Glomerular visceral epithelial cell (primary cell): ENCODE data around the gene LIN7B.

Experiments used
- DNase-seq: peaks from one replicate; pipeline ENCODE4 v3.0.0-alpha.2; 2016; ENCODE audit errors: extremely low spot score

LIN7B gene

GRCh38 chr19:49113762-49114629, at the start of gene LIN7B:
LIN7B (plus strand) TSS chr19:49114370; CDS start chr19:49114405, 35 bp downstream.
- DNase-seq = peak; percentile 83

GRCh38 chr19:49064768-49065611, 49.2 kb upstream of the LIN7B start, which contains the start of gene NTF4:
NTF4 (minus strand) TSS chr19:49064818; CDS start chr19:49061997, 2,821 bp downstream.
- DNase-seq = no peak

DNA sequence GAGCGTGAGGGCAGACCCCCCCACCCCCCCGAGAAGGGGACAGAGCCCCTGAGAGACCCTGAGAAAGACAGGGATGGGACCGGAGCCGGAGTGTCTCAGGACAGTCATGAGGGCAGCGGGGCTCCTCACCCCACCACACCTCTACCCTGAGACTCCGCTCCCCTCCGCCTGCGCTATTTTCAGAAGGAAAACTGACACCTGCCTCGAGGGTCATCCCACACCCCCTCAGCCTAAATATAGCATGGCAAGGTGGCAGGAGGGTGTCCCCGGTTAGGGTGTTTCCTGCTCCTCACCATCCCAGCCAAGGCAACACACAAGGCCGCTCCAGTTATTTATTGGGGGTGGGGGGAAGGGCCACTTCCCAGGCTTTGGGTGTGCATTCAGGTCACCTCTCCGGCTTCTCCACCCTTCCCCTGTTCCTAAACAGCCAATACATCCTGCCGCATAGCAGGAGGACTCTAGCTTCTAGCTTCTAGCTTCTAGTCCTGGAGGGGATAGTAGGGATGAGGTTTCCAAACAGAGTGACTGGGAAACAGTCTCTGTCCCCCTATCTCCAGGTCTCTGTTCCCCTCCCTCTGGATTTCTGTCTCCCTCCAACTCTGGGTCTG, 48.2 kb upstream of the LIN7B start:
- no peak for DNase-seq

DNA sequence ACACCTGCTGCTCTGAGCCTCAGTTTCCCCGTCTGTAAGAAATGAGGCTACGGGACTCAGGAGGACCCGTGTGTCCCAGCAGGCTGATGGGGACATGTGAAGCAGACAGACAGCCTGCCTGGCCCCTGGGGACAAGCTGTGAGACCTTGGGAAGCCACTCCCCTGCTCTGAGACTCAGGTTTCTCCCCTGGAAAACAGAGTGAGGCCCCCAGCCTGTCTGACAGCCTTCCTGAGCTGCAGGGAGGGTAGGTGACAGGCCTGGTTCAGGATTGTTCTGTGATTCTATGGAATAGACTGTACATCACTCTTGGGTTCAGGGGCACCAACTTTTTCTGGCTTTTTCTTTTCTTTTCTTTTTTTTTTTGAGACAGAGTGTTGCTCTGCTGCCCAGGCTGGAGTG, 46.6 kb upstream of the LIN7B start:
- DNase-seq = no peak

DNA sequence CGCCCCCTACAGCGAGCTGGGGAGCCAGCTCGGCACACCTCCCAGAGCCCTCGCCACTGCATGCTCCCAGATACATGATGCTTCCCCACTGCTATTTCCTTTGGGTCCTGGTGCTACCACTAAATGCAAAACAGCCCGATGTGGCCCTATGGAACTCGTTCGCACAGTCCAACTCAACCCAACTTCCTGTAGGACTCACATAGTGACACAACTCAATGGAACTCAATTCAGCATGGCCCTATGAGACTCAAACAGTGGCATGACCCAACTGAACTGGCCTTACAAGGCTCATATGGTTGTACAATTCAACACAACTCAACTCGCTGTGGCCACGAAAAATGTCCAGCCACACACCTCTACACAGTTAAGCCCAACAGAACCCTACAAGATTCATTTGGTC, 45.1 kb upstream of the LIN7B start:
- no peak for DNase-seq

- DNase-seq = no peak
Measured at GRCh38 chr19:49070416-49070815, 43.8 kb upstream of the LIN7B start.

- no peak for DNase-seq
Measured at GRCh38 chr19:49071860-49072547, 42.2 kb upstream of the LIN7B start.

- DNase-seq = peak; percentile 46
Measured at GRCh38 chr19:49073514-49074378, 40.4 kb upstream of the LIN7B start.

DNA sequence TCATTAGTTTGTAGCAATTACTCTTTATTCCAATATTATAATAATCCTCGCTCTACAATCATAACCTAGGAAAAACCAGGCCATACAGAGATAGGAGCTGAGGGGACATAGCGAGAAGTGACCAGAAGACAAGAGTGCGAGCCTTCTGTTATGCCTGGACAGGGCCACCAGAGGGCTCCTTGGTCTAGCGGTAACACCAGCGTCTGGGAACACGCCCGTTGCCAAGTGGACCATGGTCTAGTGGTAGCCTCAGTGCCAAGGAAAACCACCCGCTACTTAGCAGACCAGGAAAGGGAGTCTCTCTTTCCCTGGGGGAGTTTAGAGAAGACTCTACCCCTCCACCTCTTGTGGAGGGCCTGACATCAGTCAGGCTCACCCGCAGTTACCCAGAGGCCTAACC, 39.3 kb upstream of the LIN7B start:
- peak; percentile 68 for DNase-seq

- DNase-seq = no peak
Measured at GRCh38 chr19:49080392-49080791, 33.8 kb upstream of the LIN7B start.

DNA sequence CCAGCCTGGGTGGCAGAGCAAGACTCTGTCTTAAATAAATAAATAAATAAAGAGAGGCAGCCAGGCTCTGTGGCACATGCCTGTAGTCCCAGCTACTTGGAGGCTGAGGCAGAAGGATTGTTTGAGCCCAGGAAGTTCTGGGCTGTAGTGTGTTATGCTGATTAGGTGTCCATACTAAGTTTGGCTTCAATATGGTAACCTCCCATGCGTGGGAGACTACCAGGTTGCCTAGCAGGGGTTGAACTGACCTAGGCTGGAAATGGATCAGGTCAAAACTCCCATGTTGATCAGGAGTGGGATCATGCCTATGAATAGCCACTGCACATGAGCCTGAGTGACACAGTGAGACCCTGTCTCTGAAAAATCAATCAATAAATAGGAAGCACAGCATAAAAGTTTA, 32.9 kb upstream of the LIN7B start:
- no peak for DNase-seq

DNA sequence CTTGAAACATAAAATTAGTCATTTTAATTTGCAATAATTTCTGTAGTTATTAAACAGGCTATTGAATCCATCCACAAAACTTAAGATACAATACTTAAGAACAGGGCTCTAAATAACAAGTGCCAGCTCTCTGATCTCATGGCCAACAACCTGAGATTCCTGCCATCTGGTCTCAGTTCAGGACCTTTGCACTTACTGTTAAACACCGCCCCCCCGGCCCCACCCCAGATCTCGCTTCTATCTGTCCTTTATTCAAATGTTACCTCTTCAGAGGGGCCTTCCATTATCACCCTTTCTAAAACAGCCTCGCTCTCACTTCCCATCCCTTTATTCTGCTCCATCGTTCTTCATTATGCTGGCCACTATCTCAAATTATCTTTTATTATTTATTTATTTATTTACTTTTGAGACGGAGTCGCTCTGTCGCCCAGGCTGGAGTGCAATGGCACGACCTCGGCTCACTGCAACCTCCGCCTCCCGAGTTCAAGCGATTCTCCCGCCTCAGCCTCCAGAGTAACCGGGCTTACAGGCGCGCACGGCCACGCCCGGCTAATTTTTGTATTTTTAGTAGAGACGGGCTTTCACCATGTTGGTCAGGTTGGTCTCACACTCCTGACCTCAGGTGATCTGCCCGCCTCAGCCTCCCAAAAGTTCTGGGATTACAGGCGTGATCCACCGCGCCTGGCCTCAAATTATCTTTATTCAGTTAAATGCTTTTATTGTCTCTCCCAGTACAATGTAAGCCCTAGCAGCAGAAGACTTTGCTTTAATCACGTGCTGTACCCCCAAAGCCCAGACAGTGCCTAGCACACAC, 29.8 kb upstream of the LIN7B start:
- DNase-seq = no peak

GRCh38 chr19:49085020-49085867, 28.9 kb upstream of the LIN7B start, which contains the start of gene SNRNP70:
SNRNP70 (plus strand) TSS chr19:49085451; CDS start chr19:49086415, 964 bp downstream.
- DNase-seq = peak; percentile 100

- no peak for DNase-seq
Measured at GRCh38 chr19:49085868-49086232, 28.3 kb upstream of the LIN7B start.

GRCh38 chr19:49086296-49086695, 27.9 kb upstream of the LIN7B start:
- no peak for DNase-seq

- DNase-seq = no peak
Measured at GRCh38 chr19:49091391-49092038, 22.7 kb upstream of the LIN7B start.

GRCh38 chr19:49092686-49093085, 21.5 kb upstream of the LIN7B start:
- DNase-seq = no peak
